ENCODE data around the gene SLC15A3.

GRCh38 chr11:60928563-60929001 lies 23.4 kb downstream of the SLC15A3 start:
- TF ChIP-seq ZFP30 (CRISPR knock-in tag; IDR thresholded peaks at IDR 0.05): no peak
- no peak for TF ChIP-seq SNAI2 (CRISPR knock-in tag; IDR thresholded peaks at IDR 0.05)
